Neural cell (in vitro differentiated cells): Measurements from ENCODE around the gene AMPD1. TPM values are rescaled to one million over a fixed set of nuclear protein-coding genes. Genes with fewer than 3 reads are reported as not detected.

Experiments used
- H2AFZ ChIP-seq: fragments of 200-600, 300-800 bp; sonication (generic), shearing (Covaris generic); 2 replicates; pipeline ENCODE4 v1.6.0; 2014; ENCODE audit warnings: low read depth, mild to moderate bottlenecking, antibody characterized with exemption, low read length, moderate library complexity
- H3F3A ChIP-seq: fragments of 200-600 bp; shearing (Covaris generic); 2 replicates; pipeline ENCODE4 v1.6.1; 2016; ENCODE audit warnings: mild to moderate bottlenecking, moderate library complexity, mixed read lengths, antibody characterized with exemption, low read length; ENCODE audit not compliant: insufficient read depth, poor library complexity, severe bottlenecking
- H3K27ac ChIP-seq: fragments of 200-600, 300-800 bp; sonication (generic), shearing (Covaris generic); 2 replicates; pipeline ENCODE4 v1.5.1; 2014; ENCODE audit warnings: mild to moderate bottlenecking, low read length, moderate library complexity
- H3K27me3 ChIP-seq: fragments of 300-800, 200-600 bp; sonication (generic), shearing (Covaris generic); 2 replicates; pipeline ENCODE4 v1.6.0; 2014; ENCODE audit warnings: mild to moderate bottlenecking, low read depth, low read length, moderate library complexity; ENCODE audit not compliant: insufficient read depth
- H3K36me3 ChIP-seq: fragments of 300-800, 200-600 bp; sonication (generic), shearing (Covaris generic); 2 replicates; pipeline ENCODE4 v1.5.1; 2014; ENCODE audit warnings: mild to moderate bottlenecking, antibody characterized with exemption, low read length, moderate library complexity; ENCODE audit not compliant: insufficient read depth
- H3K4me2 ChIP-seq: fragments of 300-800, 200-600 bp; sonication (generic), shearing (Covaris generic); 2 replicates; pipeline ENCODE4 v1.6.0; 2014; ENCODE audit warnings: mild to moderate bottlenecking, low read length
- H3K4me3 ChIP-seq: fragments of 300-800, 200-600 bp; sonication (generic), shearing (Covaris generic); 2 replicates; pipeline ENCODE4 v1.5.1; 2014; ENCODE audit warnings: mild to moderate bottlenecking, low read length, moderate library complexity
- H3K79me2 ChIP-seq: fragments of 200-600 bp; shearing (Covaris generic); replicated peaks from 2 replicates; pipeline ENCODE4 v1.6.0; 2014; ENCODE audit warnings: mild to moderate bottlenecking, low read length, moderate library complexity; ENCODE audit not compliant: insufficient read depth
- H3K9ac ChIP-seq: fragments of 300-800, 200-600 bp; sonication (generic), shearing (Covaris generic); 2 replicates; pipeline ENCODE4 v1.6.1; 2016; ENCODE audit warnings: mild to moderate bottlenecking, low read length, mixed read lengths
- H3K9me2 ChIP-seq: fragments of 200-600 bp; shearing (Covaris generic); 2 replicates; pipeline ENCODE4 v1.6.1; 2016; ENCODE audit warnings: mild to moderate bottlenecking, low read length, mixed read lengths; ENCODE audit not compliant: insufficient read depth
- H3K9me3 ChIP-seq: fragments of 200-600, 300-800 bp; sonication (generic), shearing (Covaris generic); 2 replicates; pipeline ENCODE4 v1.6.1; 2016; ENCODE audit warnings: mild to moderate bottlenecking, mixed run types, low read length, moderate library complexity, mixed read lengths
- H4K20me1 ChIP-seq: fragments of 200-600 bp; shearing (Covaris generic); 2 replicates; pipeline ENCODE4 v1.6.1; 2016; ENCODE audit warnings: mild to moderate bottlenecking, mixed run types; ENCODE audit not compliant: insufficient read depth
- EP300 ChIP-seq: fragments of 450-650 bp; conservative IDR thresholded peaks from 2 replicates; pipeline ENCODE4 v1.6.1; 2014; ENCODE audit warnings: antibody characterized with exemption, mild to moderate bottlenecking, moderate library complexity; ENCODE audit not compliant: poor library complexity, severe bottlenecking
- EZH2 ChIP-seq: fragments of 200-600, 300-800 bp; shearing (Covaris generic), sonication (generic); IDR thresholded peaks from 2 replicates; pipeline ENCODE4 v1.6.1; 2014; ENCODE audit warnings: antibody characterized with exemption, low read length, borderline replicate concordance, mild to moderate bottlenecking; ENCODE audit not compliant: insufficient read depth, poor library complexity, severe bottlenecking
- MXI1 ChIP-seq: fragments of 450-650 bp; conservative IDR thresholded peaks from 2 replicates; pipeline ENCODE4 v1.6.1; 2014; ENCODE audit warnings: antibody characterized with exemption, mild to moderate bottlenecking; ENCODE audit not compliant: poor library complexity, severe bottlenecking
- POLR2AphosphoS5 ChIP-seq: IDR thresholded peaks from 2 replicates; pipeline ENCODE4 v1.6.1; 2012
- RAD21 ChIP-seq: fragments of 450-650 bp; conservative IDR thresholded peaks from 2 replicates; pipeline ENCODE4 v1.6.1; 2014; ENCODE audit warnings: antibody characterized with exemption, mild to moderate bottlenecking, moderate library complexity
- SMC3 ChIP-seq: fragments of 450-650 bp; conservative IDR thresholded peaks from 2 replicates; pipeline ENCODE4 v1.6.1; 2014; ENCODE audit warnings: antibody characterized with exemption, mild to moderate bottlenecking, moderate library complexity; ENCODE audit not compliant: poor library complexity
- TAF1 ChIP-seq: IDR thresholded peaks from 2 replicates; pipeline ENCODE4 v1.6.1; 2012; ENCODE audit warnings: low read depth
- polyA plus RNA-seq: library from polyadenylated mRNA; depleted of rRNA; stranded (reverse); fragments of >200 nt; gene quantifications from 2 replicates; pipeline ENCODE4 v1.2.3, GENCODE V29; 2014
- TF ChIP-seq, protein P1 (sequence below): IDR thresholded peaks from 2 replicates; pipeline ENCODE4 v1.6.1; 2012; ENCODE audit warnings: borderline replicate concordance
- TF ChIP-seq, protein P2 (sequence below): fragments of 450-650 bp; IDR thresholded peaks from 2 replicates; pipeline ENCODE4 v1.5.1; 2014; ENCODE audit warnings: antibody characterized with exemption, mild to moderate bottlenecking, moderate library complexity; ENCODE audit not compliant: poor library complexity, severe bottlenecking

The AMPD1 gene
- polyA plus RNA-seq, 1 donor from 2014 or later = not detected

DNA sequence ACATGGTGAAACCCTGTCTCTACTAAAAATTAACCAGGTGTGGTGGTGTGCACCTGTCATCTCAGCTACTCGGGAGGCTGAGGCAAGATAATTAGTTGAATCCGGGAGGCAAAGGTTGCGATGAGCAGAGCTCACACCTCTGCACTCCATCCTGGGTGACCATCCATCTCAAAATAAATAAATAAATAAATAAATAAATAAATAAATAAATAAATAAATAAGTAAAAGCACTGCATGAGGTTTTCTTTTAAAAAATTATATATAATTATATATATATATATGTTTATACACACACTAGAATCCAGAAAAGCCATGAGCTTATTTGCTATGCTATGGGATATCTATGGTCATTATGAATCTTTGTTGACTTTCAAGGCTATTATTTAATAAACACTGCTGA lies 2.4 kb downstream of the AMPD1 start:
- no peaks in the 10 kb centered on the region for H3K36me3 ChIP-seq
- no peaks in the 10 kb centered on the region for H3K79me2 ChIP-seq
- no peak overlapping the region for H3K9ac ChIP-seq
- H3K9me3 ChIP-seq = no peaks in the 10 kb centered on the region
- H2AFZ ChIP-seq = no peak overlapping the region
- H3K9me2 ChIP-seq = no peaks in the 10 kb centered on the region
- H3F3A ChIP-seq = no peaks in the 10 kb centered on the region
- H3K27me3 ChIP-seq = no peaks in the 10 kb centered on the region
- H4K20me1 ChIP-seq = no peaks in the 10 kb centered on the region
- no peak overlapping the region for H3K4me3 ChIP-seq
- no peak for TF ChIP-seq EP300
- TF ChIP-seq TAF1 = no peak
- TF ChIP-seq, protein P1, sequence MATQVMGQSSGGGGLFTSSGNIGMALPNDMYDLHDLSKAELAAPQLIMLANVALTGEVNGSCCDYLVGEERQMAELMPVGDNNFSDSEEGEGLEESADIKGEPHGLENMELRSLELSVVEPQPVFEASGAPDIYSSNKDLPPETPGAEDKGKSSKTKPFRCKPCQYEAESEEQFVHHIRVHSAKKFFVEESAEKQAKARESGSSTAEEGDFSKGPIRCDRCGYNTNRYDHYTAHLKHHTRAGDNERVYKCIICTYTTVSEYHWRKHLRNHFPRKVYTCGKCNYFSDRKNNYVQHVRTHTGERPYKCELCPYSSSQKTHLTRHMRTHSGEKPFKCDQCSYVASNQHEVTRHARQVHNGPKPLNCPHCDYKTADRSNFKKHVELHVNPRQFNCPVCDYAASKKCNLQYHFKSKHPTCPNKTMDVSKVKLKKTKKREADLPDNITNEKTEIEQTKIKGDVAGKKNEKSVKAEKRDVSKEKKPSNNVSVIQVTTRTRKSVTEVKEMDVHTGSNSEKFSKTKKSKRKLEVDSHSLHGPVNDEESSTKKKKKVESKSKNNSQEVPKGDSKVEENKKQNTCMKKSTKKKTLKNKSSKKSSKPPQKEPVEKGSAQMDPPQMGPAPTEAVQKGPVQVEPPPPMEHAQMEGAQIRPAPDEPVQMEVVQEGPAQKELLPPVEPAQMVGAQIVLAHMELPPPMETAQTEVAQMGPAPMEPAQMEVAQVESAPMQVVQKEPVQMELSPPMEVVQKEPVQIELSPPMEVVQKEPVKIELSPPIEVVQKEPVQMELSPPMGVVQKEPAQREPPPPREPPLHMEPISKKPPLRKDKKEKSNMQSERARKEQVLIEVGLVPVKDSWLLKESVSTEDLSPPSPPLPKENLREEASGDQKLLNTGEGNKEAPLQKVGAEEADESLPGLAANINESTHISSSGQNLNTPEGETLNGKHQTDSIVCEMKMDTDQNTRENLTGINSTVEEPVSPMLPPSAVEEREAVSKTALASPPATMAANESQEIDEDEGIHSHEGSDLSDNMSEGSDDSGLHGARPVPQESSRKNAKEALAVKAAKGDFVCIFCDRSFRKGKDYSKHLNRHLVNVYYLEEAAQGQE = no peak
- no peak for TF ChIP-seq SMC3
- TF ChIP-seq MXI1 = no peak
- no peak for TF ChIP-seq POLR2AphosphoS5
- TF ChIP-seq, protein P2, sequence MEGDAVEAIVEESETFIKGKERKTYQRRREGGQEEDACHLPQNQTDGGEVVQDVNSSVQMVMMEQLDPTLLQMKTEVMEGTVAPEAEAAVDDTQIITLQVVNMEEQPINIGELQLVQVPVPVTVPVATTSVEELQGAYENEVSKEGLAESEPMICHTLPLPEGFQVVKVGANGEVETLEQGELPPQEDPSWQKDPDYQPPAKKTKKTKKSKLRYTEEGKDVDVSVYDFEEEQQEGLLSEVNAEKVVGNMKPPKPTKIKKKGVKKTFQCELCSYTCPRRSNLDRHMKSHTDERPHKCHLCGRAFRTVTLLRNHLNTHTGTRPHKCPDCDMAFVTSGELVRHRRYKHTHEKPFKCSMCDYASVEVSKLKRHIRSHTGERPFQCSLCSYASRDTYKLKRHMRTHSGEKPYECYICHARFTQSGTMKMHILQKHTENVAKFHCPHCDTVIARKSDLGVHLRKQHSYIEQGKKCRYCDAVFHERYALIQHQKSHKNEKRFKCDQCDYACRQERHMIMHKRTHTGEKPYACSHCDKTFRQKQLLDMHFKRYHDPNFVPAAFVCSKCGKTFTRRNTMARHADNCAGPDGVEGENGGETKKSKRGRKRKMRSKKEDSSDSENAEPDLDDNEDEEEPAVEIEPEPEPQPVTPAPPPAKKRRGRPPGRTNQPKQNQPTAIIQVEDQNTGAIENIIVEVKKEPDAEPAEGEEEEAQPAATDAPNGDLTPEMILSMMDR = no peak
- no peak for TF ChIP-seq EZH2
- TF ChIP-seq RAD21 = no peak
- H3K4me2 ChIP-seq = no peak overlapping the region
- no peak overlapping the region for H3K27ac ChIP-seq

DNA sequence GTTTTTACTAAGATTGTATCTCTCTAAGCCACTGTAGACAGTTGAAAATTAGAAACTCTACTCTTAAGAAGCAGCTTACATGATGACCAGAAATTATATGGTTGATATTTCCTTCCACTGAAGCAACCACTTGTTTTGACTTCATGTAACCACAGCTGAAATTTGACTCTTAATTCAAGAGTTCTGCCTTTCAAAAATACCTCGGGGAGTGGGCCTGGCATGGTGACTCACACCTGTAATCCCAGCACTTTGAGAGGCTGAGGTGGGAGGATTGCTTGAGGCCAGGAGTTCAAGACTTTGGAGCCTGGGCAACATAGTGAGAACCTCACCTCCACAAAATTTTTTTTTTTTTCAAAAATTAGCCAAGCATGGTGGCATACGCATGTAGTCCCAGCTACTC lies 4.3 kb downstream of the AMPD1 start:
- Histone ChIP-seq H3K79me2 (no peaks in the 10 kb centered on the region), H3K36me3 (no peaks in the 10 kb centered on the region), H3F3A (no peaks in the 10 kb centered on the region), H3K4me2 (no peak overlapping the region), H3K4me3 (no peak overlapping the region), H4K20me1 (no peaks in the 10 kb centered on the region), H3K9ac (no peak overlapping the region), H3K27me3 (no peaks in the 10 kb centered on the region), H3K9me3 (no peaks in the 10 kb centered on the region), H3K27ac (no peak overlapping the region), H3K9me2 (no peaks in the 10 kb centered on the region), H2AFZ (no peak overlapping the region)
- no peak for TF ChIP-seq EZH2
- TF ChIP-seq POLR2AphosphoS5 = no peak
- TF ChIP-seq SMC3 = no peak
- no peak for TF ChIP-seq EP300
- TF ChIP-seq, protein P1 = no peak
- no peak for TF ChIP-seq RAD21
- TF ChIP-seq, protein P2 = no peak
- no peak for TF ChIP-seq MXI1
- no peak for TF ChIP-seq TAF1
